ENCODE measurements around the gene APOBEC3F. TPM values are rescaled to one million over a fixed set of nuclear protein-coding genes. Genes with fewer than 3 reads are reported as not detected.
A peak's percentile ranks its signal among the peaks of the same experiment; 100 is the strongest.
"Not testable (repeated sequence)": the region's sequence is repeated elsewhere in the genome, so short reads cannot be mapped to it uniquely, and the experiment has no call there.

APOBEC3F gene
- total RNA-seq, 3 donors from 2014 or later = 1.9 to 7.9 (median 5.9) TPM

DNA sequence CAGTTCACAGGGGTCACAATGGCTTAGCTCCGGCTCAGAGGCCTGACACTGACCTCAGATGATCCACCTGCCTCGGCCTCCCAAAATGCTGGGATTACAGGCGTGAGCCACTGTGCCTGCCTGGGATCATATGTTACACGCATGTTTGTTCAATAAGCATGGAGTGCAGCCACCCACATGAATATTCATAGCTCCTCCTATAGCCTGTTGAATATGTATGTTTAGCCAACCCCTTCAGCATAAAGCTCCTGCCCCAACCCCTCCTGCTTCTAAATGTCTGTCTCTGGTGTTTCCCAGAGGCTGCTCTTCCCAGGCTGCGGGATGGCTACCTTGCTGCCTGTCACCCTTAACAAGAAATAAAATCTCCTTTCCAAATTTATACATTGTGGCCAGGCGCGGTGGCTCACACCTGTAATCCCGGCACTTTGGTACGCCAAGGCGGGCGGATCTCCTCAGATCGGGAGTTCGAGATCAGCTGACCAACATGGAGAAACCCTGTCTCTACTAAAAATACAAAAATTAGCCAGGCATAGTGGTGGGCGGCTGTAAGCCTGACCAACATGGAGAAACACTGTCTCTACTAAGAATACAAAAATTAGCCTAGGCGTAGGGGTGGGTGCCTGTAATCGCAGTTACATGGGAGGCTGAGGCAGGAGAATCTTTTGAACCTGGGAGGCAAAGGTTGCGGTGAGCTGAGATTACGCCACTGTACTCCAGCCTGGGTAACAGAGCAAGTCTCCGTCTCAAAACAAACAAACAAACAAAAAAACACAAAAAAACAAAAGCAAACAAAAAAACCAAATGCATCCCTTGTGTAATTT, 1.1 kb upstream of the APOBEC3F start:
- no peaks in the 10 kb centered on the region for H3K27me3 ChIP-seq
- intact Hi-C loops (cut with DNase I; ENCODE audit: low total_unique reads) = no loop called here
- no peak overlapping the region for H3K4me3 ChIP-seq
- H3K36me3 ChIP-seq = no peaks in the 10 kb centered on the region
- H3K27ac ChIP-seq = peak overlapping the region; percentile 92 to 97
- H3K4me1 ChIP-seq = peaks cover 6% of the 10 kb centered on the region in 2 donors
- no peak for DNase-seq (ENCODE audit: low spot score in 2 of 2)
- no peak for TF ChIP-seq POLR2A (IDR thresholded peaks at IDR 0.05)
- no peak for TF ChIP-seq POLR2AphosphoS5 (IDR thresholded peaks at IDR 0.05)
- TF ChIP-seq, protein P1, sequence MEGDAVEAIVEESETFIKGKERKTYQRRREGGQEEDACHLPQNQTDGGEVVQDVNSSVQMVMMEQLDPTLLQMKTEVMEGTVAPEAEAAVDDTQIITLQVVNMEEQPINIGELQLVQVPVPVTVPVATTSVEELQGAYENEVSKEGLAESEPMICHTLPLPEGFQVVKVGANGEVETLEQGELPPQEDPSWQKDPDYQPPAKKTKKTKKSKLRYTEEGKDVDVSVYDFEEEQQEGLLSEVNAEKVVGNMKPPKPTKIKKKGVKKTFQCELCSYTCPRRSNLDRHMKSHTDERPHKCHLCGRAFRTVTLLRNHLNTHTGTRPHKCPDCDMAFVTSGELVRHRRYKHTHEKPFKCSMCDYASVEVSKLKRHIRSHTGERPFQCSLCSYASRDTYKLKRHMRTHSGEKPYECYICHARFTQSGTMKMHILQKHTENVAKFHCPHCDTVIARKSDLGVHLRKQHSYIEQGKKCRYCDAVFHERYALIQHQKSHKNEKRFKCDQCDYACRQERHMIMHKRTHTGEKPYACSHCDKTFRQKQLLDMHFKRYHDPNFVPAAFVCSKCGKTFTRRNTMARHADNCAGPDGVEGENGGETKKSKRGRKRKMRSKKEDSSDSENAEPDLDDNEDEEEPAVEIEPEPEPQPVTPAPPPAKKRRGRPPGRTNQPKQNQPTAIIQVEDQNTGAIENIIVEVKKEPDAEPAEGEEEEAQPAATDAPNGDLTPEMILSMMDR (IDR thresholded peaks at IDR 0.05) = no peak
- H3K9me3 ChIP-seq = no peaks in the 10 kb centered on the region

DNA sequence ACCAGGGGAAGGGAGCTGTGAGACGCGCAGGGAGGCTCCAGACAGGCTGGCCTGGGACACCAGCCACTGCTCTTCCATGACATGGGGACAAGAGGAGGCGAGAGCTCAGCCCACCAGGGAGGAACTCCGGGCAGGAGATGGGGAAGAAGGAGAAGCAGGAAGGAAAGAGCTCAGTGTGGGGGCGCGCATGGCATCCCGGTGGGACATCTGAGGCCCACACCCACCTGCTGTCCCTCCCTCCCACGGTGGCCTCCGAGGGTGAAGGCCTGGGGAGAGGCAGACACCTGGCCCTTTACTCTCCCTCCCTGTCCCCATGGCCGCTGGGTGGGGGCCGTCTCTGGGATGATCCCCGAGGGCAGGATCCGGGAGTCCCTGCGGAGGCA, 518 bp upstream of the APOBEC3F start:
- intact Hi-C loops (cut with DNase I; ENCODE audit: low total_unique reads); DNase-seq (ENCODE audit: low spot score in 2 of 2); H3K9me3 ChIP-seq; H3K4me1 ChIP-seq; H3K36me3 ChIP-seq; H3K27me3 ChIP-seq: not testable (repeated sequence)
- H3K27ac ChIP-seq = peak overlapping the region; percentile 92 to 97
- H3K4me3 ChIP-seq = peak overlapping the region; percentile 52 to 77 (median 65)

DNA sequence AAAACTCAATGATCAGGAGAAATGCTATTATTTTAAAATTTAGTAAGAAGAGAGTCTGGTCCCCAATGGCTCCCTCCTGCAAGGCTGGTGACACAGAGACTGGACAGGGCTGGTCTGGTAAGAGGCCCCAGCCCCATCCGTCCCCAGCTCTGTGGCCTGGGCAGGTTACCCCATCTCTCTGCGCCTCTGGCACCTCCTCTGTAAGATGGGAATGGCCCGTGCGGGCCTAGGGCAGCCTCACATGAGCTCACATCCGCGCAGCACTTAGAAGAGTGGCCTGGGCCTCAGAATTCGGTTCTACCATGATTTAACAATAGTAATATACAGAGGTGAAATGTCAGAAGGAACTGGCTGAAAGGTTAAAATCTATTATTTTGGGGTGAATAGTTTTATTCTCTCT, 1.2 kb downstream of the APOBEC3F start:
- H3K4me1 ChIP-seq = peaks cover 6% of the 10 kb centered on the region in 2 donors
- no peaks in the 10 kb centered on the region for H3K27me3 ChIP-seq
- H3K36me3 ChIP-seq = no peaks in the 10 kb centered on the region
- TF ChIP-seq, protein P1 (IDR thresholded peaks at IDR 0.05) = no peak
- no peak for TF ChIP-seq POLR2AphosphoS5 (IDR thresholded peaks at IDR 0.05)
- no peak for TF ChIP-seq POLR2A (IDR thresholded peaks at IDR 0.05)
- no peak overlapping the region for H3K4me3 ChIP-seq
- H3K27ac ChIP-seq = no peak overlapping the region
- no peak for DNase-seq (ENCODE audit: low spot score in 2 of 2)
- H3K9me3 ChIP-seq = no peaks in the 10 kb centered on the region
- intact Hi-C loops (cut with DNase I; ENCODE audit: low total_unique reads) = no loop called here

DNA sequence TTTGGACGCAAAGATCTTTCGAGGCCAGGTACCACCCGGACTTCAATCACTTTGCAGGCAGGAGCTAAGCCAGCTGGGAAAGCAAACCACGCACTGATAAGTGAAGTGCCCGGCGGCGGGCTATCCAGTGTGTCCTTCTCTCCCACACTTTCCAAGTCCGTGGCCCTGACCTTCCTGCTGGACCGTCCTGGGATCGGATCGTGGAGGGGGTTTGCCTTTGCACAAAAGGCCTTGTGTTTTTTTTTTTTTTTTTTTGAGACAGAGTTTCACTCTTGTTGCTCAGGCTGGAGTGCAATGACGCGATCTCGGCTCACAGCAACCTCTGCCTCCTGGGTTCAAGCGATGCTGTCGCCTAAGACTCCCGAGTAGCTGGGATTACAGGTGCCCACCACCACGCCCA, 2.4 kb downstream of the APOBEC3F start:
- H3K9me3 ChIP-seq; H3K4me1 ChIP-seq; DNase-seq (ENCODE audit: low spot score in 2 of 2); H3K4me3 ChIP-seq; H3K27ac ChIP-seq; intact Hi-C loops (cut with DNase I; ENCODE audit: low total_unique reads); H3K27me3 ChIP-seq; H3K36me3 ChIP-seq: not testable (repeated sequence)

DNA sequence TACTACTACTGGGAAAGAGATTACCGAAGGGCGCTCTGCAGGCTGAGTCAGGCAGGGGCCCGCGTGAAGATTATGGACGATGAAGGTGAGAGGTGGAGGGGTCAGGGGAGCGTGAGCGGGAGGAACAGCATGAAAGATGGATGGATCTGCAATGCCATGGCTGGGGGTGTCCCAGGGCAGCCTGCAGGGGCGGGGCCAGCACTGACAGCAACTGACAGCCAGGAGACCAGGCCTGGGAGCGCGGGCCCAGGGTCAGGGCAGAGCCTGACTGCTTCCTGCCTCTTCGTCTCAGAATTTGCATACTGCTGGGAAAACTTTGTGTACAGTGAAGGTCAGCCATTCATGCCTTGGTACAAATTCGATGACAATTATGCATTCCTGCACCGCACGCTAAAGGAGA, 4.5 kb downstream of the APOBEC3F start:
- intact Hi-C loops (cut with DNase I; ENCODE audit: low total_unique reads); H3K27me3 ChIP-seq; DNase-seq (ENCODE audit: low spot score in 2 of 2); H3K4me3 ChIP-seq; H3K9me3 ChIP-seq; H3K27ac ChIP-seq; H3K36me3 ChIP-seq; H3K4me1 ChIP-seq: not testable (repeated sequence)

DNA sequence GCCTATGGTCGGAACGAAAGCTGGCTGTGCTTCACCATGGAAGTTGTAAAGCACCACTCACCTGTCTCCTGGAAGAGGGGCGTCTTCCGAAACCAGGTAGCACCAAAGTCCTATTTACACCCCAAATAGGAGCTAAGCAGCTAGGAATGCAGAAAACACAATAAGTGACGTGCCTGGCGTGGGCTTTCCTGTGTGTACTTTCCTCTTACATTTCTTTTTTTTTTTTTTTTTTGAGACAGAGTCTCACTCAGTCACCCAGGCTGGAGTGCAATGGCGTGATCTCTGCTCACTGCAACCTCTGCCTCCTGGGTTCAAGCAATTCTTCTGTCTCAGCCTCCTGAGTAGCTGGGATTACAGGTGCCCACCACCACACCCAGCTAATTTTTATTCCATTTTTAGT, 8.8 kb downstream of the APOBEC3F start:
- DNase-seq (ENCODE audit: low spot score in 2 of 2); H3K9me3 ChIP-seq; H3K36me3 ChIP-seq; H3K27ac ChIP-seq; H3K4me3 ChIP-seq; H3K27me3 ChIP-seq; H3K4me1 ChIP-seq; intact Hi-C loops (cut with DNase I; ENCODE audit: low total_unique reads): not testable (repeated sequence)

DNA sequence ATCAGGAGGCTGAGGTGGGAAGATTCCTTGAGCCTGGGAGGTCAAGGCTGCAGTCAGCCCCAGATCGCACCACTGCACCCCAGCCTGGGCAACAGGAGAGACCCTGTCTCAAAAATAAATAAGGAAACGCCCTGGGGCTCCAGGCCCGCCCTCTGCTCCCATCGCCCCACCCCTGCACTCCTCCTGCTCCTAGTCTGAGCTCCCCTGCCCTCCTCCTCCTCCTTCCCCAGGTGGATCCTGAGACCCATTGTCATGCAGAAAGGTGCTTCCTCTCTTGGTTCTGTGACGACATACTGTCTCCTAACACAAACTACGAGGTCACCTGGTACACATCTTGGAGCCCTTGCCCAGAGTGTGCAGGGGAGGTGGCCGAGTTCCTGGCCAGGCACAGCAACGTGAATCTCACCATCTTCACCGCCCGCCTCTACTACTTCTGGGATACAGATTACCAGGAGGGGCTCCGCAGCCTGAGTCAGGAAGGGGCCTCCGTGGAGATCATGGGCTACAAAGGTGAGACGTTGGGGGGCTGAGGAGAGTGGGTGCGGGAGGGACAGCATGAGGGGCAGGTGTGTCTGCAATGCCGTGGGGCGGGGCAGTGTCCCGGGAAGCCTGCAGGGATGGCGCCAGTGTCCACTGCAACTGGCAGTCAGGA, 11.3 kb downstream of the APOBEC3F start:
- DNase-seq (ENCODE audit: low spot score in 2 of 2); H3K9me3 ChIP-seq; intact Hi-C loops (cut with DNase I; ENCODE audit: low total_unique reads); H3K27ac ChIP-seq; H3K27me3 ChIP-seq; H3K4me1 ChIP-seq; H3K36me3 ChIP-seq; H3K4me3 ChIP-seq: not testable (repeated sequence)
